K562 (cell line): Measurements from ENCODE around the gene MEF2B. TPM values are rescaled to one million over a fixed set of nuclear protein-coding genes. Genes with fewer than 3 reads are reported as not detected.

ENCODE experiments used
- CBX3 ChIP-seq, 2 experiments: IDR thresholded peaks; 1 replicate in 1 of 2; 2 replicates in 1 of 2; pipeline ENCODE4 v1.6.1; 2012; ENCODE audit warnings: inconsistent platforms in 2 of 2, low read length in 2 of 2, borderline replicate concordance in 1 of 2, control low read depth in 1 of 2
- EP400 ChIP-seq: fragments of 450-650 bp; IDR thresholded peaks from 2 replicates; pipeline ENCODE4 v1.6.1; 2017; ENCODE audit warnings: antibody characterized with exemption, mild to moderate bottlenecking, moderate library complexity
- ETS2 ChIP-seq: IDR thresholded peaks from 2 replicates; pipeline ENCODE4 v1.6.1; 2016; ENCODE audit warnings: borderline replicate concordance, missing genetic modification characterization, mild to moderate bottlenecking, moderate library complexity, missing compliant biosample characterization; ENCODE audit not compliant: poor library complexity, severe bottlenecking
- HMGN3 ChIP-seq: IDR thresholded peaks from 2 replicates; pipeline ENCODE4 v1.6.1; 2011; ENCODE audit warnings: borderline replicate concordance, low read depth, mild to moderate bottlenecking, mixed read lengths, low read length; ENCODE audit not compliant: insufficient read length; ENCODE audit errors: extremely low read depth
- KDM4B ChIP-seq, 2 experiments: fragments of 450-650 bp in 1 of 2; sonication (generic) in 1 of 2; IDR thresholded peaks; 2 replicates each; pipeline ENCODE4 v1.6.1; 2016 to 2017; ENCODE audit warnings: borderline replicate concordance in 2 of 2, antibody characterized with exemption in 1 of 2, low read depth in 1 of 2, mild to moderate bottlenecking in 1 of 2
- KDM5B ChIP-seq: fragments of 200-600 bp; sonication (generic); IDR thresholded peaks from 2 replicates; pipeline ENCODE4 v1.6.1; 2012; ENCODE audit warnings: low read depth, mild to moderate bottlenecking, moderate library complexity, low read length, control low read depth, inconsistent platforms; ENCODE audit not compliant: insufficient replicate concordance
- NCOA2 ChIP-seq, 2 experiments: fragments of 450-650 bp; IDR thresholded peaks; 2 replicates each; pipeline ENCODE4 v1.6.1; 2018; ENCODE audit warnings: mild to moderate bottlenecking in 2 of 2, moderate library complexity in 1 of 2; ENCODE audit not compliant: partially characterized antibody in 2 of 2
- PML ChIP-seq: IDR thresholded peaks from 2 replicates; pipeline ENCODE4 v1.6.1; 2012; ENCODE audit warnings: low read length, inconsistent platforms
- RBBP5 ChIP-seq: fragments of 200-600 bp; sonication (generic); IDR thresholded peaks from 2 replicates; pipeline ENCODE4 v1.6.1; 2012; ENCODE audit warnings: borderline replicate concordance, mild to moderate bottlenecking, low read length, control low read depth, inconsistent platforms; ENCODE audit not compliant: insufficient read depth, poor library complexity, severe bottlenecking
- SMARCA5 ChIP-seq: fragments of 450-650 bp; IDR thresholded peaks from 2 replicates; pipeline ENCODE4 v1.6.1; 2016
- TCF3 ChIP-seq: sonication (generic); formaldehyde crosslinking; IDR thresholded peaks from 2 replicates; pipeline ENCODE4 v1.4.0; 2020; ENCODE audit warnings: mild to moderate bottlenecking, missing genetic modification reagents
- ZBTB17 ChIP-seq: fragments of 450-650 bp; formaldehyde crosslinking; IDR thresholded peaks from 2 replicates; pipeline ENCODE4 v1.4.0; 2020; ENCODE audit warnings: mild to moderate bottlenecking
- polyA plus RNA-seq, 8 experiments: library from polyadenylated mRNA; depleted of rRNA in 4 of 8; stranded (reverse) in 5 of 8; unstranded in 3 of 8; fragments of >200 nt; fragmentation: Nextera tagmentation in 2 of 8; fragmentation: Illumina TruSeq in 1 of 8; extraction: Ambion mirVana in 2 of 8; extraction: Trizol in 1 of 8; gene quantifications; 2 replicates each; pipeline versions ENCODE4 v1.2.1 to v1.2.3, GENCODE V29; 2011 to 2014; ENCODE audit warnings: inconsistent platforms in 1 of 8, missing spikeins in 1 of 8
- total RNA-seq, 7 experiments: library from RNA; depleted of rRNA in 6 of 7; stranded (reverse); fragments of >200 nt in 6 of 7; fragmentation: Illumina TruSeq in 2 of 7; extraction: Trizol in 2 of 7; gene quantifications; 2 replicates each; pipeline versions ENCODE4 v1.2.1 to v1.2.3, GENCODE V29; 2011 to 2021; ENCODE audit warnings: low replicate concordance in 1 of 7
- TF ChIP-seq, protein P1 (sequence below): sonication (generic); formaldehyde crosslinking; IDR thresholded peaks from 2 replicates; pipeline ENCODE4 v1.9.0; 2022; ENCODE audit warnings: mild to moderate bottlenecking, missing genetic modification reagents
- TF ChIP-seq, protein P2 (sequence below): fragments of 250-450 bp; sonication (Bioruptor Pico); IDR thresholded peaks from 2 replicates; pipeline ENCODE4 v1.4.0; 2020; ENCODE audit warnings: mild to moderate bottlenecking
- TF ChIP-seq, protein P3 (sequence below): sonication (generic); formaldehyde crosslinking; IDR thresholded peaks from 2 replicates; pipeline ENCODE4 v1.8.0; 2022; ENCODE audit warnings: mild to moderate bottlenecking, missing genetic modification reagents
- TF ChIP-seq, protein P4 (sequence below): fragments of 450-650 bp; formaldehyde crosslinking; IDR thresholded peaks from 2 replicates; pipeline ENCODE4 v1.4.0; 2020; ENCODE audit warnings: mild to moderate bottlenecking, moderate library complexity
- TF ChIP-seq, protein P5 (sequence below): fragments of 200-800 bp; sonication (Bioruptor generic); IDR thresholded peaks from 2 replicates; pipeline ENCODE4 v1.6.1; 2017; ENCODE audit warnings: missing genetic modification characterization, missing compliant biosample characterization
- TF ChIP-seq, protein P6 (sequence below): sonication (generic); formaldehyde crosslinking; IDR thresholded peaks from 2 replicates; pipeline ENCODE4 v1.8.0; 2022; ENCODE audit warnings: missing genetic modification reagents, mild to moderate bottlenecking, borderline replicate concordance

Gene MEF2B
- total and polyA plus RNA-seq, 9 of the 15 experiments (the other 6 are each of a cell fraction or from before 2014, with no cell fraction given) = 0.14 to 1.9 (median 0.71) TPM; not detected in 3

DNA sequence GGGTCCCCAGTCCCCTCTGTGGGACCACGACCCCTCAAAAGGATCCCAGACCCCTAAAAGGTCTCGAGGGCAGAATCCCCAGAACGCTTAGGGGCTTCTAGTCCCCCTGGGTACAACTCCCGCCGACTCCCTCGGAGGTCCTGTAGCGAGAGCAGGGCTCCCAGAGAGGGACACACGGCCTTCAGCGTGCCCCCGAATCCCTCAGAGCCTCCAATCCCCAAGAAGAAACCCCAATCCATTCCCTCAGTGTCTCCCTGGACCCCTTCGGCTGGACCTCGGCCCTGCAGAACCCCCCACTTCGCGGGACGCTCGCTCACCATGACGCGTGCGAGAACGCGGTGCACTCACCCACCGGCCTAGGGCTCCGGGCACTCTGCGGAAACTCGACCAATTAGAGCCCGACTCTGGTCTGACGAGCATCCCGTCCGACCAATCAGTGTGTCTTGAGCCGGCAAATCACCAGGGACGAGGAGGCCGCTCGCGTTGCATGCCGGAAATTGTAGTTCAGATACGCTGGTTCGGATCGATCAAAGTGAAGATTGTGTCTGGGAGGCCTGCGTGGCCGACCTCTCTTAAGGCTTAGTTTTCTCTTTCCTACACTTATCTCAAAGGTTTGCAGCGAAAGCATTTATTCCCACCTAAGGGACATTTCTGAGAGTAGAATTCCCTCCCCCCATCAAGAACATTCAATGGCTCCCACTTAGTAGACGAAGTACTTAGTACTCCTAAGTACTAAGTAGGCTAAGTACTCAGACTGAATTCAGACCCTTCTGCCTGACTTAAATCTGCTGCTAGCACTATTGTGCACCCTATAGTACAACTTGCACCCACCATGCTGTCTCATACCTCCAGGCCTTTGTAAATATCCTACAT, 31.7 kb downstream of the MEF2B start, which contains the start of gene TMEM161A (continued):
- peak; percentile 93 for TF ChIP-seq KDM5B
- peak; percentile 80 for TF ChIP-seq EP400
- TF ChIP-seq SMARCA5 = peak; percentile 82
- TF ChIP-seq, protein P1, sequence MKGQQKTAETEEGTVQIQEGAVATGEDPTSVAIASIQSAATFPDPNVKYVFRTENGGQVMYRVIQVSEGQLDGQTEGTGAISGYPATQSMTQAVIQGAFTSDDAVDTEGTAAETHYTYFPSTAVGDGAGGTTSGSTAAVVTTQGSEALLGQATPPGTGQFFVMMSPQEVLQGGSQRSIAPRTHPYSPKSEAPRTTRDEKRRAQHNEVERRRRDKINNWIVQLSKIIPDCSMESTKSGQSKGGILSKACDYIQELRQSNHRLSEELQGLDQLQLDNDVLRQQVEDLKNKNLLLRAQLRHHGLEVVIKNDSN (CRISPR knock-in tag) = no peak
- 0 out of 3 replicates have a peak, but pooled peaks of 1 of the 2 experiments have one; percentile 17 for TF ChIP-seq CBX3 (IDR thresholded peaks at IDR 0.05; ENCODE audit: borderline replicate concordance in 1 of 2, low read length in 2 of 2)
- TF ChIP-seq ZBTB17 (CRISPR knock-in tag) = no peak
- no peak for TF ChIP-seq TCF3 (CRISPR knock-in tag)
- TF ChIP-seq, protein P2, sequence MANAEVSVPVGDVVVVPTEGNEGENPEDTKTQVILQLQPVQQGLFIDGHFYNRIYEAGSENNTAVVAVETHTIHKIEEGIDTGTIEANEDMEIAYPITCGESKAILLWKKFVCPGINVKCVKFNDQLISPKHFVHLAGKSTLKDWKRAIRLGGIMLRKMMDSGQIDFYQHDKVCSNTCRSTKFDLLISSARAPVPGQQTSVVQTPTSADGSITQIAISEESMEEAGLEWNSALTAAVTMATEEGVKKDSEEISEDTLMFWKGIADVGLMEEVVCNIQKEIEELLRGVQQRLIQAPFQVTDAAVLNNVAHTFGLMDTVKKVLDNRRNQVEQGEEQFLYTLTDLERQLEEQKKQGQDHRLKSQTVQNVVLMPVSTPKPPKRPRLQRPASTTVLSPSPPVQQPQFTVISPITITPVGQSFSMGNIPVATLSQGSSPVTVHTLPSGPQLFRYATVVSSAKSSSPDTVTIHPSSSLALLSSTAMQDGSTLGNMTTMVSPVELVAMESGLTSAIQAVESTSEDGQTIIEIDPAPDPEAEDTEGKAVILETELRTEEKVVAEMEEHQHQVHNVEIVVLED = peak; percentile 42; the same call in 1 of the 2 replicates
- peak; percentile 20 for TF ChIP-seq HMGN3
- peak; percentile 65 for TF ChIP-seq RBBP5
- no peak for TF ChIP-seq ETS2 (tag)
- TF ChIP-seq, protein P3, sequence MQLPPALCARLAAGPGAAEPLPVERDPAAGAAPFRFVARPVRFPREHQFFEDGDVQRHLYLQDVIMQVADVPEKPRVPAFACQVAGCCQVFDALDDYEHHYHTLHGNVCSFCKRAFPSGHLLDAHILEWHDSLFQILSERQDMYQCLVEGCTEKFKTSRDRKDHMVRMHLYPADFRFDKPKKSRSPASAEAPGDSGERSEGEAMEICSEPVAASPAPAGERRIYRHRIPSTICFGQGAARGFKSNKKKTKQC (CRISPR knock-in tag) = peak; percentile 81
- TF ChIP-seq NCOA2 (IDR thresholded peaks at IDR 0.05; ENCODE audit: partially characterized antibody in 2 of 2) = no peak
- TF ChIP-seq PML = peak; percentile 74; the same call in 1 of the 2 replicates
- TF ChIP-seq, protein P4, sequence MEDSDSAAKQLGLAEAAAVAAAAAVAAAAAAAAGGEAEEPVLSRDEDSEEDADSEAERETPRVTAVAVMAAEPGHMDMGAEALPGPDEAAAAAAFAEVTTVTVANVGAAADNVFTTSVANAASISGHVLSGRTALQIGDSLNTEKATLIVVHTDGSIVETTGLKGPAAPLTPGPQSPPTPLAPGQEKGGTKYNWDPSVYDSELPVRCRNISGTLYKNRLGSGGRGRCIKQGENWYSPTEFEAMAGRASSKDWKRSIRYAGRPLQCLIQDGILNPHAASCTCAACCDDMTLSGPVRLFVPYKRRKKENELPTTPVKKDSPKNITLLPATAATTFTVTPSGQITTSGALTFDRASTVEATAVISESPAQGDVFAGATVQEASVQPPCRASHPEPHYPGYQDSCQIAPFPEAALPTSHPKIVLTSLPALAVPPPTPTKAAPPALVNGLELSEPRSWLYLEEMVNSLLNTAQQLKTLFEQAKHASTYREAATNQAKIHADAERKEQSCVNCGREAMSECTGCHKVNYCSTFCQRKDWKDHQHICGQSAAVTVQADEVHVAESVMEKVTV = no peak
- TF ChIP-seq, protein P5, sequence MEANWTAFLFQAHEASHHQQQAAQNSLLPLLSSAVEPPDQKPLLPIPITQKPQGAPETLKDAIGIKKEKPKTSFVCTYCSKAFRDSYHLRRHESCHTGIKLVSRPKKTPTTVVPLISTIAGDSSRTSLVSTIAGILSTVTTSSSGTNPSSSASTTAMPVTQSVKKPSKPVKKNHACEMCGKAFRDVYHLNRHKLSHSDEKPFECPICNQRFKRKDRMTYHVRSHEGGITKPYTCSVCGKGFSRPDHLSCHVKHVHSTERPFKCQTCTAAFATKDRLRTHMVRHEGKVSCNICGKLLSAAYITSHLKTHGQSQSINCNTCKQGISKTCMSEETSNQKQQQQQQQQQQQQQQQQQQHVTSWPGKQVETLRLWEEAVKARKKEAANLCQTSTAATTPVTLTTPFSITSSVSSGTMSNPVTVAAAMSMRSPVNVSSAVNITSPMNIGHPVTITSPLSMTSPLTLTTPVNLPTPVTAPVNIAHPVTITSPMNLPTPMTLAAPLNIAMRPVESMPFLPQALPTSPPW = peak; percentile 51; the same call in 1 of the 2 replicates
- TF ChIP-seq, protein P6, sequence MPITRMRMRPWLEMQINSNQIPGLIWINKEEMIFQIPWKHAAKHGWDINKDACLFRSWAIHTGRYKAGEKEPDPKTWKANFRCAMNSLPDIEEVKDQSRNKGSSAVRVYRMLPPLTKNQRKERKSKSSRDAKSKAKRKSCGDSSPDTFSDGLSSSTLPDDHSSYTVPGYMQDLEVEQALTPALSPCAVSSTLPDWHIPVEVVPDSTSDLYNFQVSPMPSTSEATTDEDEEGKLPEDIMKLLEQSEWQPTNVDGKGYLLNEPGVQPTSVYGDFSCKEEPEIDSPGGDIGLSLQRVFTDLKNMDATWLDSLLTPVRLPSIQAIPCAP (CRISPR knock-in tag) = no peak
- 0 out of 4 replicates have a peak, but pooled peaks of 1 of the 2 experiments have one; percentile 25 for TF ChIP-seq KDM4B (IDR thresholded peaks at IDR 0.05; ENCODE audit: borderline replicate concordance in 2 of 2, low read depth in 1 of 2)
